Keratinocyte (primary cell): ENCODE results near the gene GPC5.

Experiments used
- CTCF ChIP-seq, 3 experiments: IDR thresholded peaks in 1 of 3; conservative IDR thresholded peaks in 1 of 3; optimal IDR thresholded peaks in 1 of 3; 2 replicates in 2 of 3; 3 replicates in 1 of 3; pipeline versions ENCODE3 to v1.5.1; 2011; ENCODE audit warnings: low read length in 3 of 3, mild to moderate bottlenecking in 3 of 3, moderate library complexity in 2 of 3, control low read depth in 1 of 3, inconsistent platforms in 1 of 3; ENCODE audit not compliant: insufficient read depth in 2 of 3; ENCODE audit errors: extremely low read depth in 1 of 3
- EZH2 ChIP-seq: IDR thresholded peaks from one replicate; pipeline ENCODE4 v1.6.1; 2012; ENCODE audit warnings: inconsistent platforms, mild to moderate bottlenecking, low read length, moderate library complexity

DNA sequence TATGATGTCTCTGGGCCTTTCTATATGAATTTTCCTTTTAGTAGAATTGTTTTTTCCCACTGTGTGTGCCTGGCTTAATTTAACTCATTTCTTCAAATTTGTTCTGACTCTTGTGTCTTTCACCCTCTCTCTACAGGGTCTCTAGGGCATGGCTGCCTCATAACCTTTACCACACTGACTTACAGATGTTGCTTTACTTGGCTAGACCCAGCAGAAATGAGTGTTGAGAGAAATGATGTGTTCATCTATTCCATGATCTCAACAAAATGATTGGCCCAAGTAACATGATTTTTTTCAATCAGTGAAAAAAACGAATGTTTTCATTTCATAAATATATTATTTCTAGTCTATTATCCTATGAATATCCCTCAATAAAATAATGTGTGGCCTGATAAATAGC, 195.0 kb downstream of the GPC5 start:
- TF ChIP-seq CTCF (optimal IDR thresholded peaks at IDR 0.05 in 1 of 3, IDR thresholded peaks at IDR 0.05 in 1 of 3, conservative IDR thresholded peaks at IDR 0.05 in 1 of 3; ENCODE audit: extremely low read depth in 1 of 3, insufficient read depth in 2 of 3, low read length in 3 of 3) (no peak), EZH2 (no peak)
